ENCODE measurements around the gene BCAR3.
"Not testable (repeated sequence)": the region's sequence is repeated elsewhere in the genome, so short reads cannot be mapped to it uniquely, and the experiment has no call there.

Gene BCAR3

DNA sequence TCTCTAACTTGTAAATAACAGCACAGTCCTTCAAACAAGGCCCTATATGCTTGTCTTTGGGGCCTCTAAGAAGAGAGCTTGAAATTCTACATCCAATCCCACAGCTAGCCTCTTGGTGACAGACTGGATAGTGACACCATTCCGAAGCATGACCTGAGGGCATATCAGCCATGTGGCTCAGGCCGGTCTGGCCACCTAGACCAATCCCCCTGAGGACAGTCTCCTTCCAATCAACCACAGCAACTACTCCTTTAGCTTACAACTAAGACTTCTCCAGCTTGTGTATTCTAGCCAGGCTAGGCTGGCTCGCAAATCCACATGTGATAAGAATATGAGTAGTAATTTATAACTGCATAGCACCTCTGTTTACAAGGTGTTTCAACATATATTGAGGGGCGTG lies 14.0 kb downstream of the BCAR3 start:
- DNase-seq: no peak

- DNase-seq: no peak
Measured at GRCh38 chr1:93666613-93667384, 14.8 kb downstream of the BCAR3 start.

GRCh38 chr1:93665015-93665414 lies 16.6 kb downstream of the BCAR3 start:
- DNase-seq: no peak

GRCh38 chr1:93663208-93663614 lies 18.4 kb downstream of the BCAR3 start:
- DNase-seq: no peak

- no peak for DNase-seq
Measured at GRCh38 chr1:93662481-93663207, 19.0 kb downstream of the BCAR3 start.

- no peak for DNase-seq
Measured at GRCh38 chr1:93661829-93662474, 19.7 kb downstream of the BCAR3 start.

DNA sequence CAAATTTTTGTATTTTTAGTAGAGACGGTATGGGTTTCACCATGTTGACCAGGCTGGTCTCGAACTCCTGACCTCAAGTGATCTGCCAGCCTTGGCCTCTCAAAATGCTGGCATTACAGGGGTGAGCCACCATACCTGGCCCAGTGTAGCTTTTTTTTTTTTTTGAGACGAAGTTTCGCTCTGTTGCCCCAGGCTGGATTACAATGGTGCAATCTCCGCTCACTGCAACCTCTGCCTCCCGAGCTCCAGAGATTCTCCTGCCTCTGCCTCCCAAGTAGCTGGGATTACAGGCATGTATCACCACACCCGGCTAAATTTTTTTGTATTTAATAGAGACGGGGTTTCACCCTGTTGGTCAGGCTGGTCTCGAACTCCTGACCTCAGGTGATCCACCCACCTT lies 20.3 kb downstream of the BCAR3 start:
- DNase-seq: not testable (repeated sequence)

DNA sequence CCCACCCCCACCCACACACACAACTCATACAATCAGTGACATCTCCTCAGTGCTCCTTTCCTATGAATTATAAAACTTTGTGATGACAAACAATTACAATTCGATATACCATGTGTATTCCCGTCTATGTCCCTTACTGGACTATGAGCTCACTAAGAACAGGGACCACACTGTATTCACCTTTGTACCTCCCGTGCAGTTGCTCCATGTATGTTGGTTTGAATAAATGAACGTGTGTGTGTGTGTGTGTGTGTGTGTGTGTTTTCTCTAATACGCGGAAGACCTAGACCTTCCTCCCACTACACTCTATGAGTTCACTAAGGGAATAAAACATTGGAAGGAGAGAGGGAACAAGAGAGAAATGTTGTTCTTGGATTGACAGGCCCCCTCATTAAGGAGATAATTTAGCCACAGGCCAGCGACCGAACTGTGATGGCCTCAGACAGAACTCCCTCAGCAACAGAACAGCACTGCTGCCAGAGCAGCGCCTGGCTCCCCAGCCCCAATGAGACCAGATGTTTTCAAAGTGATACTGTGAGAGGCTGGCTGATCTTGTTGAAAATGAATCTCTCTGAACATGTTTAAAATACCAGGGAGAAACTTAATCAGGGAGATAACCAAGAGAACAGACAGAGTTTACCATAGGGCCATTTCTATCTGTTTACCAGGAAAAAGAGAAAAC lies 21.7 kb downstream of the BCAR3 start:
- DNase-seq: no peak

DNA sequence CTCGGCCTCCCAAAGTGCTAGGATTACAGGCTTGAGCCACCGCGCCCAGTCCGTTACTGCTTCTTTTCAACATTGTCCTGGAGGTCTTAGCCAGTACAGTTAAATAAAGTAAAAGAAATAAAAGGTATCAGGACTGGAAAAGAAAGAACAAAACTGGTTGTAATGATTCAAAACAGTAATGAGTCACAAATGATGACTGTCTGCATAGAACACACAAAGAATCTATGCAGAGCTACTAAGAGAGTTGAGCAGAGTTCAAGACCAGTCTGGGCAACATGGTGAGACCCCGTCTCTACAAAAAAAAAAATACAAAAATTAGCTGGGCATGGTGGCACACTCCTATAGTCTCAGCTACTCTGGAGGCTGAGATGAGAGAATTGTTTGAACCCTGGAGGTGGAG lies 23.4 kb downstream of the BCAR3 start:
- DNase-seq: no peak

GRCh38 chr1:93656491-93656890 lies 25.1 kb downstream of the BCAR3 start:
- no peak for DNase-seq

- no peak for DNase-seq
Measured at GRCh38 chr1:93653656-93654055, 28.0 kb downstream of the BCAR3 start.

- no peak for DNase-seq
Measured at GRCh38 chr1:93652323-93652949, 29.2 kb downstream of the BCAR3 start.

- no peak for DNase-seq
Measured at GRCh38 chr1:93651695-93652094, 29.9 kb downstream of the BCAR3 start.

- not testable (repeated sequence) for DNase-seq
Measured at GRCh38 chr1:93650159-93650558, 31.5 kb downstream of the BCAR3 start.

DNA sequence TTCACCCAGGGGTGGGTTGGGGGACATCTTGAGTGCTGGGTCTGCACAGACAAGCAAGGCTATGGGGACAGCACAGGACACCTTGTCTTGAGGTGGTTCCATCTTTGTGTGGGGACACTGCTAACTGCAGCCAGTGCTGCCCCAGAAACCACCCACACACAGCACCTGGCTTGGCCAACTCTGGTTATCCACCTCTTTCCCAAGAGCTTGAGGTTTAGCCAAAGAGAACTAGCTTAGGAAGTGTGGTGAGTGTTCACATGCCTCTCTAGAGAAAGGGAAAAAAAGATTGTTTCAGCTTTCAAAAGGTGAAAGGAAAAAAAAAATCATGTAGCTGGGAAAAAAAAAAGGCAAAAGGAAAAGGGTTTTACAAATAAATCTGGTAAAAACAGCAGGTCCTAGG lies 32.4 kb downstream of the BCAR3 start:
- no peak for DNase-seq

DNA sequence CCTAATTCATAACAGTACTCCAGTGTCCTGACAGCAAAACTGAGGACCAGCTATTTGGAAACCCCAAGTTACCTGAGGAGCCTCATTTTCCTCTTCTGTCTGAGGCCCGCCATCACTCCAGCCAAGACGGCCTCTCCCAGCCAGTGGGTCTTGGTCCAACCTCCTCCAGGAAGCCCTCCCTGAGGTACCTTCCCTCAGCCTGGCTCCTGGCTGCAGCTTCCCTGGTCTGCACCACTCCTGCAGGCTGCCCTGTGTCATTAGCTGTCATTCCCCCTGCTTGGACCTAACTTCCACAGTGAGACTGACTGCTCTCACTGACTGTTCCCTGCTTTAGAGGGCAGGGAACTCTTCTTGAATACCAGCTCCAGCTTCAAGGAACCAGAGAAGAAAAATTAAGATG lies 33.0 kb downstream of the BCAR3 start:
- DNase-seq: no peak

DNA sequence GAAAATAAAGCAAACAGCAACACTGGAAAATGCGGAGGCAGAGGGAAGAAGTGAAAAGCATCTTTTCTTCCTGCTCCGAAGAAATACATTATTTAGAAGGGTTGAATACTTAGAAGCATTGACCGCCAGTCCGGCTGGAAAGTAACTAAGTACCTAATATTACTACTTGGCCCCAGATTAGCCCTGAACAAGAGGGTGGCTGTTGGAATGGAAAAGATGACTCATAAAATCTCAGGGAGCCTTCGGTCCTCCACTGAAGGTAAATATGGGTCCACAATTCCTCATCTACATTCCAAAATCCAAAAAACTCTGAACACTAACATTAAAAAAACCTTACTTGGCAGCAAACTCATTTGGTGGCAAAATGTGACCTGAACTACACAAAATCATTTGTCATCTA lies 40.1 kb downstream of the BCAR3 start:
- no peak for DNase-seq

DNA sequence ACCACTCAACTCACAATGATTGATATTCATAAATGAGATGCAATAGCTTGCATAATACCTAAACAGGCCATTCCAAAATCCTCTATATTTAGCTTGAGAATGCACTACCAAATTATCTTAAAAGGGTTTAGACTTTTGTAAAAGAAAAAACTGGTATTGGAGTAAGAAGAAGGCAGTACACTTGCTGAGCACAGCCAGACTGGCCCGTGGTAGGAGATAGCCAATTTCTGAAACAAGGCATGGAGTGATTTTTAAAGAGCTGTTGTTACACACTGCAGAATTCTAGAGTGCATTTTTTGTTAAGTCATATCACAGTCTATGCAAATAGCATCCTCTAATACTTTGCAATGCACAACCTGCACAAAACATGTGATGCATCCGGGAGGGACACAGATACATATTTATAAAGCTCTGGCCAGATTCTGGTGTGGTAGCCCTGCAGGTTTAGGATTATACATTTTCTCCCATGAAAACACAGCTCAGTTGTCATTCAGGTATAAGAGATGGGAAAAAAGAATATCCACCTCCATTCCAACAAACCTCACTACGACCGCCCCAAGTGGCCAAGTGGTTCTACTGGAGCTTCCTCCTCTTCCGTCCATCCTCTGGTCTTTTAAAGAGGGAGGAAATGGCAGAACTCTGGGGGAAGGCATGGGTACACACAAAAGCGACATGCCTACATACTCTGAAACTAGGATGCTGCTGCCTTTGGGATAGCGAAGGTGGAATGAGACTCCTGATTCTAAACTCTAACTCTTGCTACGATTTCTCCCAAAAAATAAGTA lies 40.8 kb downstream of the BCAR3 start:
- DNase-seq: no peak

DNA sequence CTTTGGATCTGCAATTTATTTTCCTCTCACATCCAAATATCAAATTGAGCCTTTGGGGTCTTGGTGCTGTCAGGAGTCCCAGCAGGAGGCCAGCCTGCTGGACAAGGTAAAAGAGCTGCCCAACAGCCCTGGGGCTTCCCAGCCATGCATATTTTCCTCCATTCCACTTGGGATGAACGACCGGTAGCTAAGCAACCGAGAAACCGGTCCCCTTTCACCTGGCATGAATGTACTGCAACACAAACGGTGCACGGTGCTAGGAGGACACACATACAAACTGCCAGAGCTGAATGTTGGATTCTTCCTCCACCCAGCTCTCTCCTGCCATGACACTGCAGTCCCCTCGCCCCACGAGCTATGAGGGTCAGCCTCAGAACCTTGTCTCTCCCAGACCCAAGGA lies 42.7 kb downstream of the BCAR3 start:
- DNase-seq: no peak

DNA sequence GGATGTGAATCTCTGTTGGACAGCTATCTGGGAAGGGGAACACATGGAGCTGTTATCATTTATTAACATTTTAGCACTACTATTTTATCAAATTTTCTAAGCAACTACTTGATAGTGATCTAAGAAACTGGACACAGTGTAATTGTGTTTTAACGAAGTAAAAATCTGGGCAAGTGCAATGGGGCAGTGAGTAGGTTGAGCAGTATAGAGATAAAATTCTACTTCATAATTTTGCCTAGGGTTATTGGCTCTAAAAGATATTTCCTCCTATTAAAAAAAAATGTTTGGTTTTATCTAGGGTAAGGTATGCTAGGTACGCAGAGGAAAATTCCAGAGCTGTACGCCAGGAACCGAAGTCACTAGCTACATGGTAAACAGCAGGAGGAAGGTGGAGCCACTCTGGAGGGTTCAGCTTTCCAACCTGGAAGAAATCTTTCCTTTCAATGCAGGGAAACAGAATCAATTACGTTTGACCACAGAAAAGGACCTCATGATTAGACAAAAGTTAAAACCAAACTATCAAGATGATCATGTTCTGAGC lies 43.3 kb downstream of the BCAR3 start:
- DNase-seq: no peak

DNA sequence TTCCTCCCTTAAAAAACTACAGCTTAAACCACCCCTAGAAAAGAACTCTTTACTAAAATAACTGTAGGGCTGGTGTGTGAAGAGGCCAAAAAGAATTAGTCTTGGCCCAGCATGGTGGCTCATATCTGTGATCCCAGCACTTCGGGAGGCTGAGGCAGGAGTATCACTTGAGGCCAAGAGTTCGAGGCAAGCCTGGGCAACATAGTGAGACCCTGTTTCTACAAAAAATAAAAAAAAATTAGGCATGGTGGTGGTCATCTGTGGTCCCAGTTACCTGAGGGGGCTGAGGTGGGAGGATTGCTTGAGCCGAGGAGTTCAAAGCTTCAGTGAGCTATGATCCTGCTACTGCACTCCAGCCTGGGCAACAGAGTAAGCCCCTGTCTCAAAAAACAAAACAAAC lies 44.9 kb downstream of the BCAR3 start:
- no peak for DNase-seq
